Eye (tissue), 1 donor: ENCODE data around the gene ADAMTS6.
"Not testable (repeated sequence)": the region's sequence is repeated elsewhere in the genome, so short reads cannot be mapped to it uniquely, and the experiment has no call there.

Experiments used
- DNase-seq: peaks from one replicate; pipeline ENCODE4 v3.0.0-alpha.2; 2015

ADAMTS6 gene

GRCh38 chr5:65364907-65365306 lies 116.8 kb downstream of the ADAMTS6 start:
- DNase-seq: no peak

- no peak for DNase-seq
Observed at GRCh38 chr5:65363499-65363898, 118.2 kb downstream of the ADAMTS6 start.

GRCh38 chr5:65359981-65360380 lies 121.7 kb downstream of the ADAMTS6 start:
- DNase-seq: no peak

- no peak for DNase-seq
Observed at GRCh38 chr5:65359569-65359968, 122.2 kb downstream of the ADAMTS6 start.

GRCh38 chr5:65356274-65356673 lies 125.4 kb downstream of the ADAMTS6 start:
- no peak for DNase-seq

- no peak for DNase-seq
Observed at GRCh38 chr5:65355301-65355700, 126.4 kb downstream of the ADAMTS6 start.

- no peak for DNase-seq
Observed at GRCh38 chr5:65341835-65342234, 139.9 kb downstream of the ADAMTS6 start.

- DNase-seq: no peak
Observed at GRCh38 chr5:65338606-65339151, 143.0 kb downstream of the ADAMTS6 start.

- peak; percentile 30 for DNase-seq
Observed at GRCh38 chr5:65334077-65334476, 147.6 kb downstream of the ADAMTS6 start.

- DNase-seq: no peak
Observed at GRCh38 chr5:65332591-65332990, 149.1 kb downstream of the ADAMTS6 start.

GRCh38 chr5:65329266-65329665 lies 152.5 kb downstream of the ADAMTS6 start:
- DNase-seq: no peak

- no peak for DNase-seq
Observed at GRCh38 chr5:65327582-65327981, 154.1 kb downstream of the ADAMTS6 start.

GRCh38 chr5:65326922-65327321 lies 154.8 kb downstream of the ADAMTS6 start:
- no peak for DNase-seq

GRCh38 chr5:65324226-65324625 lies 157.5 kb downstream of the ADAMTS6 start:
- DNase-seq: no peak

- not testable (repeated sequence) for DNase-seq
Observed at GRCh38 chr5:65320704-65321103, 161.0 kb downstream of the ADAMTS6 start.

- DNase-seq: no peak
Observed at GRCh38 chr5:65320250-65320649, 161.5 kb downstream of the ADAMTS6 start.

GRCh38 chr5:65307931-65308330 lies 173.8 kb downstream of the ADAMTS6 start:
- DNase-seq: no peak

- no peak for DNase-seq
Observed at GRCh38 chr5:65307088-65307487, 174.6 kb downstream of the ADAMTS6 start.

- DNase-seq: peak; percentile 9
Observed at GRCh38 chr5:65305913-65306312, 175.8 kb downstream of the ADAMTS6 start.

- DNase-seq: no peak
Observed at GRCh38 chr5:65299861-65300260, 181.9 kb downstream of the ADAMTS6 start.

- DNase-seq: no peak
Observed at GRCh38 chr5:65296067-65296466, 185.7 kb downstream of the ADAMTS6 start.

GRCh38 chr5:65292196-65292595 lies 189.5 kb downstream of the ADAMTS6 start:
- no peak for DNase-seq

- DNase-seq: no peak
Observed at GRCh38 chr5:65290677-65291076, 191.0 kb downstream of the ADAMTS6 start.

GRCh38 chr5:65288657-65289056 lies 193.1 kb downstream of the ADAMTS6 start:
- no peak for DNase-seq

- no peak for DNase-seq
Observed at GRCh38 chr5:65279603-65280002, 202.1 kb downstream of the ADAMTS6 start.
